SK-N-SH (cell line): ENCODE data around the gene OSTF1. TPM values are rescaled to one million over a fixed set of nuclear protein-coding genes. Genes with fewer than 3 reads are reported as not detected.

Experiments
- CTCF ChIA-PET: fragments of 300-600, 350-600 bp; formaldehyde crosslinking; extraction: SDS; loops from one replicate; lab custom pipeline; 2021; lab: Yijun Ruan, JAX
- POLR2A ChIA-PET: fragments of 350-600 bp; sonication (Branson Sonifier 250); formaldehyde crosslinking; extraction: SDS; loops from one replicate; lab custom pipeline; 2020; ENCODE audit warnings: antibody characterized with exemption, inconsistent platforms; lab: Yijun Ruan, JAX
- DNase-seq: peaks from one replicate; pipeline ENCODE4 v3.0.0; 2012
- H2AFZ ChIP-seq: fragments of 200-600 bp; sonication (generic); 2 replicates; pipeline ENCODE4 v1.8.1; 2016; ENCODE audit warnings: antibody characterized with exemption, mild to moderate bottlenecking, low read depth
- H3F3A ChIP-seq: fragments of 200-600 bp; sonication (generic); replicated peaks from 2 replicates; pipeline ENCODE3; 2016; ENCODE audit warnings: antibody characterized with exemption, mild to moderate bottlenecking; ENCODE audit not compliant: insufficient read depth
- H3K27ac ChIP-seq, 2 experiments: fragments of 200-500 bp in 1 of 2; fragments of 200-600 bp in 1 of 2; sonication (Bioruptor generic) in 1 of 2; sonication (generic), shearing (Covaris generic) in 1 of 2; 2 replicates each; pipeline versions ENCODE4 v1.5.1 to v1.6.1; 2014 to 2016; ENCODE audit warnings: low read depth in 2 of 2, inconsistent platforms in 1 of 2, low read length in 1 of 2, mild to moderate bottlenecking in 1 of 2, mixed read lengths in 1 of 2
- H3K27me3 ChIP-seq: fragments of 200-600 bp; sonication (generic), shearing (Covaris generic); 2 replicates; pipeline ENCODE4 v1.6.1; 2016; ENCODE audit warnings: mixed run types; ENCODE audit not compliant: insufficient read depth
- H3K36me3 ChIP-seq, 2 experiments: fragments of 200-500 bp in 1 of 2; fragments of 200-600 bp in 1 of 2; sonication (Bioruptor generic) in 1 of 2; sonication (generic) in 1 of 2; replicated peaks in 1 of 2; 2 replicates each; pipeline versions ENCODE3 to v1.5.1; 2014 to 2016; ENCODE audit warnings: low read length in 1 of 2, mild to moderate bottlenecking in 1 of 2; ENCODE audit not compliant: insufficient read depth in 2 of 2, control insufficient read depth in 1 of 2
- H3K4me1 ChIP-seq, 2 experiments: fragments of 200-500 bp in 1 of 2; fragments of 200-600 bp in 1 of 2; sonication (Bioruptor generic) in 1 of 2; sonication (generic), shearing (Covaris generic) in 1 of 2; 2 replicates each; pipeline versions ENCODE4 v1.5.1 to v1.6.1; 2014 to 2016; ENCODE audit warnings: low read depth in 1 of 2, low read length in 1 of 2, mixed run types in 1 of 2; ENCODE audit not compliant: insufficient read depth in 2 of 2, control insufficient read depth in 1 of 2
- H3K4me2 ChIP-seq: fragments of 200-600 bp; sonication (generic), shearing (Covaris generic); 2 replicates; pipeline ENCODE4 v1.6.1; 2017; ENCODE audit warnings: mixed run types
- H3K4me3 ChIP-seq, 2 experiments: fragments of 200-500 bp in 1 of 2; fragments of 200-600 bp in 1 of 2; sonication (Bioruptor generic) in 1 of 2; sonication (generic), shearing (Covaris generic) in 1 of 2; 2 replicates each; pipeline versions ENCODE4 v1.5.1 to v1.8.1; 2014 to 2016; ENCODE audit warnings: low read depth in 2 of 2, inconsistent platforms in 1 of 2, low read length in 1 of 2, mild to moderate bottlenecking in 1 of 2, mixed read lengths in 1 of 2, moderate library complexity in 1 of 2
- H3K79me2 ChIP-seq: fragments of 200-600 bp; sonication (generic); 2 replicates; pipeline ENCODE4 v1.8.1; 2017; ENCODE audit warnings: mild to moderate bottlenecking; ENCODE audit not compliant: insufficient read depth
- H3K9ac ChIP-seq: fragments of 200-600 bp; sonication (generic); 2 replicates; pipeline ENCODE4 v1.6.1; 2017; ENCODE audit warnings: mixed run types
- H3K9me2 ChIP-seq: fragments of 200-600 bp; sonication (generic); 2 replicates; pipeline ENCODE4 v1.6.1; 2017; ENCODE audit warnings: mixed run types
- H3K9me3 ChIP-seq: fragments of 200-600 bp; sonication (generic); 2 replicates; pipeline ENCODE4 v1.6.1; 2017; ENCODE audit warnings: mixed run types, mild to moderate bottlenecking, moderate library complexity
- H4K20me1 ChIP-seq: fragments of 200-600 bp; sonication (generic); 2 replicates; pipeline ENCODE4 v1.6.1; 2017; ENCODE audit warnings: mild to moderate bottlenecking, mixed run types; ENCODE audit not compliant: insufficient read depth
- EP300 ChIP-seq, 2 experiments: IDR thresholded peaks; 2 replicates each; pipeline versions ENCODE4 v1.4.0 to v1.6.1; 2012; ENCODE audit warnings: borderline replicate concordance in 1 of 2, low read depth in 1 of 2, low read length in 1 of 2
- FOXM1 ChIP-seq: IDR thresholded peaks from 2 replicates; pipeline ENCODE4 v1.4.0; 2012; ENCODE audit warnings: low read depth, mild to moderate bottlenecking
- GATA2 ChIP-seq: sonication (generic); formaldehyde crosslinking; IDR thresholded peaks from 2 replicates; pipeline ENCODE4 v1.5.0; 2020; ENCODE audit warnings: mild to moderate bottlenecking, missing genetic modification reagents
- POLR2AphosphoS5 ChIP-seq: IDR thresholded peaks from 2 replicates; pipeline ENCODE4 v1.6.1; 2012; ENCODE audit warnings: low read depth, low read length
- RFX5 ChIP-seq: IDR thresholded peaks from 2 replicates; pipeline ENCODE4 v1.6.1; 2012; ENCODE audit warnings: mild to moderate bottlenecking, improper control_type of control experiment, low read length
- WGBS: methylation state at CpG from one replicate; pipeline ENCODE4 v1.1.6; 2017; ENCODE audit warnings: low lambda C conversion rate; 5-methylcytosine and 5-hydroxymethylcytosine counted together
- polyA plus RNA-seq, 3 experiments: library from polyadenylated mRNA; depleted of rRNA; stranded (reverse); fragments of >200 nt; gene quantifications; 2 replicates each; pipeline ENCODE4 v1.2.3, GENCODE V29; 2012
- TF ChIP-seq, protein P1 (sequence below): IDR thresholded peaks from 2 replicates; pipeline ENCODE4 v1.6.1; 2012; ENCODE audit warnings: mild to moderate bottlenecking, low read depth, low read length, moderate library complexity
- TF ChIP-seq, protein P2 (sequence below): fragments of 150-350 bp; IDR thresholded peaks from 2 replicates; pipeline ENCODE4 v1.6.1; 2017; ENCODE audit warnings: antibody characterized with exemption, low read length, low read depth, borderline replicate concordance
- TF ChIP-seq, protein P3 (sequence below): IDR thresholded peaks from 2 replicates; pipeline ENCODE4; 2012

OSTF1 gene
- polyA plus RNA-seq, 1 of the 3 experiments (the other 2 are of a cell fraction): 9.5 TPM

DNA sequence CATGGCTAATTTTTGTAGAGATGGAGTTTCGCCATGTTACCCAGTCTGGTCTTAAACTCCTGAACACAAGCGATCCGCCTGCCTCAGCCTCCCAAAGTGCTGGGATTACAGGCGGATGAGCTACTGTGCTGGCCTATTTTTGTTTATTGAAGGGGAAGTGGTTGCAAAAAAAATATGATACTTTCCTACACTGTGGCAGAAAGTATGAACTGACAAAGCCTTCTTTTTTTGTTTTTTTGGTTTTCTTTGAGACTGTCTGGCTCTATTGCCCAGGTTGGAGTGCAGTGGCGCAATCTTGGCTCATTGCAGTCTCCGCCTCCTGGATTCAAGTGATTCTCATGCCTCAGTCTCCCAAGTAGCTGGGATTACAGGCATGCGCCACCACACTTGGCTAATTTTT is 50.9 kb downstream of the OSTF1 start (continued):
- TF ChIP-seq, protein P1, sequence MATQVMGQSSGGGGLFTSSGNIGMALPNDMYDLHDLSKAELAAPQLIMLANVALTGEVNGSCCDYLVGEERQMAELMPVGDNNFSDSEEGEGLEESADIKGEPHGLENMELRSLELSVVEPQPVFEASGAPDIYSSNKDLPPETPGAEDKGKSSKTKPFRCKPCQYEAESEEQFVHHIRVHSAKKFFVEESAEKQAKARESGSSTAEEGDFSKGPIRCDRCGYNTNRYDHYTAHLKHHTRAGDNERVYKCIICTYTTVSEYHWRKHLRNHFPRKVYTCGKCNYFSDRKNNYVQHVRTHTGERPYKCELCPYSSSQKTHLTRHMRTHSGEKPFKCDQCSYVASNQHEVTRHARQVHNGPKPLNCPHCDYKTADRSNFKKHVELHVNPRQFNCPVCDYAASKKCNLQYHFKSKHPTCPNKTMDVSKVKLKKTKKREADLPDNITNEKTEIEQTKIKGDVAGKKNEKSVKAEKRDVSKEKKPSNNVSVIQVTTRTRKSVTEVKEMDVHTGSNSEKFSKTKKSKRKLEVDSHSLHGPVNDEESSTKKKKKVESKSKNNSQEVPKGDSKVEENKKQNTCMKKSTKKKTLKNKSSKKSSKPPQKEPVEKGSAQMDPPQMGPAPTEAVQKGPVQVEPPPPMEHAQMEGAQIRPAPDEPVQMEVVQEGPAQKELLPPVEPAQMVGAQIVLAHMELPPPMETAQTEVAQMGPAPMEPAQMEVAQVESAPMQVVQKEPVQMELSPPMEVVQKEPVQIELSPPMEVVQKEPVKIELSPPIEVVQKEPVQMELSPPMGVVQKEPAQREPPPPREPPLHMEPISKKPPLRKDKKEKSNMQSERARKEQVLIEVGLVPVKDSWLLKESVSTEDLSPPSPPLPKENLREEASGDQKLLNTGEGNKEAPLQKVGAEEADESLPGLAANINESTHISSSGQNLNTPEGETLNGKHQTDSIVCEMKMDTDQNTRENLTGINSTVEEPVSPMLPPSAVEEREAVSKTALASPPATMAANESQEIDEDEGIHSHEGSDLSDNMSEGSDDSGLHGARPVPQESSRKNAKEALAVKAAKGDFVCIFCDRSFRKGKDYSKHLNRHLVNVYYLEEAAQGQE: no peak

DNA sequence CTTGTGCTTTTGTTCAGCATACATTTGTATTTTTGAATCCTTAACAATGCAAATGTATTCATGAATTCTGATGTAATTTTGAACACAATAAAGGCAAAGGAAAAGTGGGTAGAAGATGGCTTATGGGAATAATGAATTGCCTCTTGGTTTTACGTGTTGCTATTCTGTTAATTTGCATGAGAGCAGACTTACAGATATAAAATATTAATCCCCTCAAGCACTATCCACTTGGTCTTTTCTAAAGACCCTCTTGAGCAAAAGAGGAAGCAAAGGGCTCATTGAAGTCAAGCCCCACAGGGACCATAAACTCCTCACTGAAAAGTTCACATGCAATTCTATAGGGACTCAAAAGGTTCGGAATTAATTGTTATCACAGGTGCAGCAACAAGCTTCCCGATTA is 51.9 kb downstream of the OSTF1 start:
- peaks cover 5% of the 10 kb centered on the region for H3F3A ChIP-seq
- no peaks in the 10 kb centered on the region for H3K9me2 ChIP-seq
- 15% methylated on average over 3 of the region's 3 CpGs for WGBS
- ChIA-PET CTCF (no interaction called here), POLR2A (no interaction called here)
- H3K9ac ChIP-seq: no peak overlapping the region
- no peak overlapping the region for H3K4me2 ChIP-seq
- no peaks in the 10 kb centered on the region for H4K20me1 ChIP-seq
- H3K79me2 ChIP-seq: no peaks in the 10 kb centered on the region
- H3K36me3 ChIP-seq: peaks cover 0 to 10% of the 10 kb centered on the region in 2 experiments
- no peak for DNase-seq
- no peak overlapping the region for H3K27ac ChIP-seq
- no peaks in the 10 kb centered on the region for H3K27me3 ChIP-seq
- H3K4me3 ChIP-seq: no peak overlapping the region
- no peaks in the 10 kb centered on the region for H3K9me3 ChIP-seq
- no peak overlapping the region for H2AFZ ChIP-seq
- TF ChIP-seq, protein P2, sequence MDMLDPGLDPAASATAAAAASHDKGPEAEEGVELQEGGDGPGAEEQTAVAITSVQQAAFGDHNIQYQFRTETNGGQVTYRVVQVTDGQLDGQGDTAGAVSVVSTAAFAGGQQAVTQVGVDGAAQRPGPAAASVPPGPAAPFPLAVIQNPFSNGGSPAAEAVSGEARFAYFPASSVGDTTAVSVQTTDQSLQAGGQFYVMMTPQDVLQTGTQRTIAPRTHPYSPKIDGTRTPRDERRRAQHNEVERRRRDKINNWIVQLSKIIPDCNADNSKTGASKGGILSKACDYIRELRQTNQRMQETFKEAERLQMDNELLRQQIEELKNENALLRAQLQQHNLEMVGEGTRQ: no peak
- no peaks in the 10 kb centered on the region for H3K4me1 ChIP-seq

DNA sequence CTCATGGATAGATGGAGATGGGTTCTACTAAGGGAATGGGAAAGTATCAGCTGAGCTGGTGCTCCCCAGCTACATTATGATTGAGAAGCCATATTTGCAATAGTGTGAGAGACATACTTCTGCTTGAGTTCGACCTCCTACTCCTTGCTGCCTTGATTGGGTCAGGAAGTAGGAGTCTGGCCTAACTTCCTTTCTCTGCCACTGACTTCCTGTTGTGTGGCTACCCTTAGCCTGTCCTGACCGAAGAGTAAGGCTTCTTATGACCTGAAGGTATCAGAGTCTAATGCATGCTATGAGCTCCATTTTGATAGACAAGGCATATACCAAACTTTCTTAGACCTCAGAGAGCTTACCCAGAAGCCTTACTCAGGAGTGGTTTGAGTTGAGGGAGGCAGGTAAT is 53.9 kb downstream of the OSTF1 start:
- Histone ChIP-seq H3K36me3 (peaks cover 0 to 10% of the 10 kb centered on the region in 2 experiments), H3K27ac (no peak overlapping the region), H3K4me2 (no peak overlapping the region), H3K79me2 (no peaks in the 10 kb centered on the region), H3F3A (peaks cover 12% of the 10 kb centered on the region), H4K20me1 (no peaks in the 10 kb centered on the region), H3K27me3 (no peaks in the 10 kb centered on the region), H3K9me3 (no peaks in the 10 kb centered on the region), H3K9ac (no peak overlapping the region), H3K4me1 (no peaks in the 10 kb centered on the region), H3K4me3 (no peak overlapping the region), H2AFZ (no peak overlapping the region), H3K9me2 (no peaks in the 10 kb centered on the region)
- TF ChIP-seq POLR2AphosphoS5: no peak
- TF ChIP-seq FOXM1: no peak
- TF ChIP-seq EP300 (IDR thresholded peaks at IDR 0.05; ENCODE audit: borderline replicate concordance in 1 of 2, low read depth in 1 of 2, low read length in 1 of 2): no peak
- TF ChIP-seq, protein P2: no peak
- TF ChIP-seq RFX5: no peak
- TF ChIP-seq, protein P3, sequence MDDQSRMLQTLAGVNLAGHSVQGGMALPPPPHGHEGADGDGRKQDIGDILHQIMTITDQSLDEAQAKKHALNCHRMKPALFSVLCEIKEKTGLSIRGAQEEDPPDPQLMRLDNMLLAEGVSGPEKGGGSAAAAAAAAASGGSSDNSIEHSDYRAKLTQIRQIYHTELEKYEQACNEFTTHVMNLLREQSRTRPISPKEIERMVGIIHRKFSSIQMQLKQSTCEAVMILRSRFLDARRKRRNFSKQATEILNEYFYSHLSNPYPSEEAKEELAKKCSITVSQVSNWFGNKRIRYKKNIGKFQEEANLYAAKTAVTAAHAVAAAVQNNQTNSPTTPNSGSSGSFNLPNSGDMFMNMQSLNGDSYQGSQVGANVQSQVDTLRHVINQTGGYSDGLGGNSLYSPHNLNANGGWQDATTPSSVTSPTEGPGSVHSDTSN: no peak
- no peak for TF ChIP-seq GATA2
- 30% methylated on average over 2 of the region's 2 CpGs for WGBS
- CTCF ChIA-PET: interaction anchor here (0.6 kb wide), 1 partner anchor 35 kb away, joined by 3 read pairs; no protein-coding TSS in a partner anchor
- POLR2A ChIA-PET: no interaction called here
- DNase-seq: no peak
